NCI-H1694 (cell line): ENCODE measurements around the gene LPIN2.
"Not testable (repeated sequence)": the region's sequence is repeated elsewhere in the genome, so short reads cannot be mapped to it uniquely, and the experiment has no call there.

ENCODE experiments used
- DNase-seq: peaks from one replicate; lab custom pipeline; 2025; lab: John Stamatoyannopoulos, UW

Gene LPIN2

GRCh38 chr18:3007491-3007890 lies 5.5 kb downstream of the LPIN2 start:
- DNase-seq, result no peak

DNA sequence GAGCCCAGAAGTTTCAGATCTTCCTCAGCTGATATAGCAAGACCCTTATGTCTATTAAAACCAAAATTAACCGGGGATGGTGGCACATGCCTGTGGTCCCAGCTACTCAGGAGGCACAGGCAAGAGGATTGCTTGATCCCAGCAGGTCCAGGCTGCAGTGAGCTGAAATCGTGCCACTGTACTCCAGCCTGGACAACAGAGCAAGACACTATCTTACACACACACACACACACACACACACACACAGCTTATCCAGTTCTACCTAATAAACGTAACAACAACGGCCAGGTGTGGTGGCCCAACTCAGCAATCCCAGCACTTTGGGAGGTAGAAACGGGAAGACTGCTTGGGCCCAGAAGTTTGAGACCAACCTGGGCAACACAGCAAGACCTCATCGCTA lies 7.5 kb downstream of the LPIN2 start:
- no peak for DNase-seq

DNA sequence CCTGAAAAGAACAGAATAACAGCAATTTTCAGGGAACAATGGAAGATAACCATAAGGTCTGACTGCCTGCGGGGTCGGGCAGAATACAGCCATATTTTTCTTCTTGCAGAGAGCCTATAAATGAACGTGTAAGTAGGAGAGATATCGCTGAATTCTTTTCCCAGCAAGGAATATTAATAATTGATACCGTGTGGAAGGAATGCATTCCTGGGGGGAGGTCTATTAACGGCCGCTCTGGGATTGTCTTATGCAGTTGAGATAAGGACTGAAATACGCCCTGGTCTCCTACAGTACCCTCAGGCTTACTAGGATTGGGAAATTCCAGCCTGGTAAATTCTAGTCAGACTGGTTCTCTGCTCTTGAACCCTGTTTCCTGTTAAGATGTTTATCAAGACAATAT lies 9.2 kb downstream of the LPIN2 start:
- not testable (repeated sequence) for DNase-seq

DNA sequence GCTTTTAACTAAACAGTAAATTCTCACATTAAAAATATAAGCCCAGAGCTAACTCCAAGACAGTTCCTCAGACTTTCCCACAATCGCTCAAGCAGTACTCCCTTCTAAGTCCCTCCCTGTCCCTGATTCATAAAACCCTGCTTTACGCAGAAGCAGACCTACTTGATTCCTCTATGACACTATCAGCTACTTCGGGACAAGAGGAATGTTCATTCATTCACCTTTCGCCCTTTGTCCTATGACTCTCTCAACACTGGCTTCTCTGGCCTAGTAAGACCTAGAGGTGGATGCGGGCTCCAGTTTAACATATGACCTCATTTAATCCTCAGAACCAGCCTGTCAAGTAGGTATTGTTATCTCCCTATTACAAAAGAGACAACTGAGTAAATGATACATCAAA lies 10.2 kb downstream of the LPIN2 start:
- no peak for DNase-seq

DNA sequence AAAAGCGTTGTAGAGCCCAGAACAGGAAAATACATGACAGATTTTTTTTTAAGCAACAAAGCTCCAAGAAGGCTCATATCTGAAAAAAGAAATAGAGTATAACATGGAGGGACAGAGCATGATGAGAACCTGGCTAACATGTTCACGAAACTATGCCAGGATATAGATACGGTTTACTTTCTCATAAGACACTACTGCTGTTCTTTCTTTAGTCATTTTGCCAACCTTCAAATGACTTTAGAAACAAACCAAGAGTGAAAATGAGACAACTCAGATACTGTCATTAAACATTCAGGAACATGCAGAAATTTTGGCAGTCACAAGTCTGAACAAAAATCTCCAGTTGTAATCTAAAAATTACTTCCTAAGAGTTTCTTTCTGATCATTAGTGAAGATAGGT lies 14.3 kb downstream of the LPIN2 start:
- no peak for DNase-seq

- no peak for DNase-seq
Measured at GRCh38 chr18:2997846-2998564, 14.9 kb downstream of the LPIN2 start.

- no peak for DNase-seq
Measured at GRCh38 chr18:2997429-2997828, 15.5 kb downstream of the LPIN2 start.

GRCh38 chr18:2994603-2995432 lies 18.1 kb downstream of the LPIN2 start:
- DNase-seq, result no peak

GRCh38 chr18:2994020-2994589 lies 18.8 kb downstream of the LPIN2 start:
- no peak for DNase-seq

GRCh38 chr18:2992995-2993877 lies 19.7 kb downstream of the LPIN2 start:
- DNase-seq, result no peak

- DNase-seq, result no peak
Measured at GRCh38 chr18:2990956-2991640, 21.8 kb downstream of the LPIN2 start.

DNA sequence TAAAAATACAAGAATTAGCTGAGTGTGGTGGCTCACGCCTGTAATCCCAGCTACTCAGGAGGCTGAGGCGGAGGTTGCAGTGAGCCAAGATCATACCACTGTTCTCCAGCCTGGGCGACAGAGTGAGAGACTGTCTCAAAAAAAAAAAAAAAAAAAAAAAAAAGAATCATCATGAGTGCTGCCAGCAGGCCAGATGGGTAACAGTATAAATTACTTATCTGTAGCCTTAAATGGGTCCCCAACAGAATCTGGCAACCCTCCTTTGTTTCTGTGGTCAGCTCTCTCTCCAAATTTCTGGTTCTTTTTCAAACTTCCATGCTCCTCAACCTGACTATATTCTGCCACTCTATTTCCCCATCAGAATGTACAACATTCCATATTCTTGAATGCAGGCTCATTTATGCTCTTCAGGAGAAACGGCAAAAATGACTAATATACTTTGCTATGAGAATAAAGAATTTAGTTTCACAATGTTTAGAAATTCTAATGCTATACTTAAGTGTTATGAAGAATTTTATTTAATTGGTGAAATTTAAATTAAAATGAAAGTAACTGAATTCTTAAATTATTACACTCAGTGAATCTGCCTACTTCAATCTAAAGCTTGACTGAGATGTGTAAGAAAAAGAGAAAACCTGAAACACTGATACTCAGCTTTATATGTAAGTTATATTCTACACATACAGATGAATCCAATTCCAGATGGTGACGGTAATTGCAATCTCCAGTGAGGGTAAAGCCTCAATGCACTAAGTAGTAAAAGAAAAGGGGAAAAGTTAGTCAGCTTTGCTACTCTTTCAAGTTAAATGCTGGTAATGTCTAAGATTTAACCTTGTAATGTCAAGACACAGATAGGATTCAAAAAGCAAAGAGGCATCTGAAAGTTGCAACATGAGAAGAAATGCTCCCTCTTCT lies 24.8 kb downstream of the LPIN2 start:
- DNase-seq, result no peak

DNA sequence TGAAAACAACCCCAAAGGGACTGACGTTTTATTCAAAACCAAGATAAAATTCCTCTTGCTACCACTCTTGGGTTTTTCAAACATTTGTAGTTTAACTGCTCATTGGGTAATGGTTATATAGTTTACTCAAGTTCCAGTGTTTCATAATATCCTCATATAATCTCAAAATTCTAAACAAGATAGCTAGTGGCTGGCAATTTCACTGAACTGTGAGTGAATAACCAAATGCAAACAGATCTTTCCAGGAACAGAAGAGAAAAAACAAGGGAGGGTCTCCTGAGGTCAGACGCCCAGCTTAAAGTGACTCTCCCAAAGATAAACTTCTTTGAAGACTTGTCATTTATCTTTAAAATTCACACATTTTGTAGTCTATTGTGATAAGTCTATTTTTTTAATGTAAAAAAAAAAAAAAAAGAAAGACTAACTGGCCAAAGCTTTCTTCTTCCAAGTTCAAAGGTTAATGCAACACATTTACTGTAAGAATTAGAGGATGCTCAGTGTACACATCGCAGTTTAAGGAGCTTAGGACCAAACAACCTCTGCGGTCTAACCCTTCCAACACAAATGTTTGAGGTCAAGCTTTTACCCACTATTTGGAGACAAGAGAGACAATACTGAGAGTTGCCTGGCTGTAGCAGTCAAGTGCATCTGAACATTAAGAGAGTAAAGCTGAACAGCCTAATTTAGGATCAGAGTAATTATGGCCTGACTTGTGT lies 26.6 kb downstream of the LPIN2 start:
- no peak for DNase-seq

- DNase-seq, result no peak
Measured at GRCh38 chr18:2985628-2986027, 27.3 kb downstream of the LPIN2 start.

DNA sequence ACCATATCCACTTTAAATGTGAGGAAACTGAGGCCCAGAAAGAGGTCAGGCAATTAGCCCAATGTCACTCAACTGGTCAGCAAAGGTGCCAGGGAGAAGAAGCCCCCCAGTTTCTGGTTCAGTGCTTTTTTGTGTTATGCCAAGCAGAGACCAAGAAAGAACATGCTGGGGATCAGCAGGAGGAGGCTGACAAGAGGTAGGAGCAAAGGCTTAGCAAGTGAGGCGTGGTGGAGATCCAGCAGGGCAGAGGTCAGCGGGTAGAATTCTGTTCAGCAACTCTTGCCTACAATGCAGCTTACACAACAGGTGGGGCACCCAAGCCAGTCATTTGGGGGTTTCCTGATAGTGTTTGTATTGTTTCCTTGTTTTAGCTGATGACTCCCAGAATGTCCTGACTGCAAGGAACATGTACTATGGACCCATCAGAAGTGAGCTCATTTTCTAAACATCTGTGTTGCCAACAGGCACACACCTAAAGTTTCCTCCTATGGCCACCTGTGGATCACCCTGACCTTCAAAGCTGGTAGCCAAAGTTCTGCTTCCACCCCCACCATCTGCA lies 28.2 kb downstream of the LPIN2 start:
- DNase-seq, result no peak

- no peak for DNase-seq
Measured at GRCh38 chr18:2984091-2984490, 28.9 kb downstream of the LPIN2 start.

DNA sequence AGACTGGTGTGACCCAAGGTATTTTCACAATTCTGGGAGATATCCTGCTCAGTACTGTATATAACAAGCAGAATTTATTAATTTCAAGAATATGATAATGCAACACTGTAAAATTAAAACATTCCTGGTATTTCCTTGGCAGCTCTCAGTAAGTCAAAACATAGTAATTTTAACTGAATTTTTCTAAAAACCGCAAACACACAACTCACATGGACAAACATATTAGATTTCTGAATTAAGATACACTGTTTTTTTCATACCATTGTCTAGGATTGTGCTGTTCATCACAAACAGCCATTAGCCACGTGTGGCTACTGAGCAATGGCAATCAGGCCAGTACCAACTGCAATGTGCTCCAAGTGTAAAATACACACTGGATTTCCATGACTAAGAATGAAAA lies 29.6 kb downstream of the LPIN2 start:
- no peak for DNase-seq

DNA sequence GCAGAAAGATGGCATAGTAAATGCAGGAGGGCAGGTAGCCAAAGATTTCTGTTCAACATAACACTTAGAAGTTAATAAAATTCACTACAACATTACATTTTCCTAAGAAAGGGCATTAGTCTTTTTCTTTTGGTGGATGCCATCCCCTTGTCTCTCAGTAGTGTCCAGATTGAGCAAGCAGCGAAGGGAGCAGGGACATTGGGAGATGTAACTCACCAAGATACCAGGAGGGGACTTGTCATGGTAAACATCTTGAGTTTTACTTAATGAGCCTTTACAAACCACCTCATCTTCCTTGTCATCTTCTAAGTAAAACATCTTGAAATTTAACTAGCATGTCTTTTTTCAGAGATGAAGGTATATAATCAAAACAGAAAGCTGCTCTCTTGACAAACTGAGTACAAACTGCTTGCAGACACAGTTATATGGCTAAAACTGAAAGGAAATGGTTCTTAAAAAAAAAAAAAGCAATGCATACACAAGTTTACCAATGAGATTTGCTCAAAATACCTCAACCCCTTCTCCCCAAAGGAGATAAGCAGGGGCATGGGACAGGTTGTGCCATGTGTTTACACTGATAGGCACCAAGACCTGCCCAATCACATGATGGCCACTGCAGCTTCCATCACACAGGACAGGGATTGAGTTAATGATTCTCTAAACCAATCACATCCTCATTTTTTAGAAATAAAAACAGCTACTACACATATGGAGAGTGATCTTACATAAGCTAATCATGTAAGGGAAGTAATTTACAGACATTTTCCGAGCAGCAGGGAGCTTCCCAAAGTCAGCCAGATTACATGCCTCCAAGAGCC lies 30.3 kb downstream of the LPIN2 start:
- no peak for DNase-seq

GRCh38 chr18:2982022-2982421 lies 30.9 kb downstream of the LPIN2 start:
- DNase-seq, result no peak
